ENCODE data around the gene EPHA7.

- TF ChIP-seq, protein P1, sequence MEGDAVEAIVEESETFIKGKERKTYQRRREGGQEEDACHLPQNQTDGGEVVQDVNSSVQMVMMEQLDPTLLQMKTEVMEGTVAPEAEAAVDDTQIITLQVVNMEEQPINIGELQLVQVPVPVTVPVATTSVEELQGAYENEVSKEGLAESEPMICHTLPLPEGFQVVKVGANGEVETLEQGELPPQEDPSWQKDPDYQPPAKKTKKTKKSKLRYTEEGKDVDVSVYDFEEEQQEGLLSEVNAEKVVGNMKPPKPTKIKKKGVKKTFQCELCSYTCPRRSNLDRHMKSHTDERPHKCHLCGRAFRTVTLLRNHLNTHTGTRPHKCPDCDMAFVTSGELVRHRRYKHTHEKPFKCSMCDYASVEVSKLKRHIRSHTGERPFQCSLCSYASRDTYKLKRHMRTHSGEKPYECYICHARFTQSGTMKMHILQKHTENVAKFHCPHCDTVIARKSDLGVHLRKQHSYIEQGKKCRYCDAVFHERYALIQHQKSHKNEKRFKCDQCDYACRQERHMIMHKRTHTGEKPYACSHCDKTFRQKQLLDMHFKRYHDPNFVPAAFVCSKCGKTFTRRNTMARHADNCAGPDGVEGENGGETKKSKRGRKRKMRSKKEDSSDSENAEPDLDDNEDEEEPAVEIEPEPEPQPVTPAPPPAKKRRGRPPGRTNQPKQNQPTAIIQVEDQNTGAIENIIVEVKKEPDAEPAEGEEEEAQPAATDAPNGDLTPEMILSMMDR (IDR thresholded peaks at IDR 0.05; ENCODE audit: low read depth, low read length): no peak
- TF ChIP-seq MAX (IDR thresholded peaks at IDR 0.05; ENCODE audit: low read depth, low read length): no peak
- TF ChIP-seq POLR2A (IDR thresholded peaks at IDR 0.05; ENCODE audit: extremely low read depth, insufficient read length): no peak
Observed at GRCh38 chr6:93305088-93305487, 114.3 kb downstream of the EPHA7 start.

Data from NB4 (cell line).